Upper lobe of right lung (tissue), 1 donor: ENCODE results near the gene KLHL17. TPM values are rescaled to one million over a fixed set of nuclear protein-coding genes. Genes with fewer than 3 reads are reported as not detected.

Experiments used
- ATAC-seq: fragments of 200-7000 bp; cut with Tn5 transposase; one replicate; pipeline ENCODE4 v1.9.1; 2020; ENCODE audit warnings: mild to moderate bottlenecking, moderate library complexity
- DNase-seq: peaks from one replicate; pipeline ENCODE4 v3.0.0-alpha.2; 2020
- H3K27ac ChIP-seq: fragments of 200-600 bp; one replicate; pipeline ENCODE4 v1.8.0; 2022
- H3K27me3 ChIP-seq: fragments of 200-600 bp; one replicate; pipeline ENCODE4 v1.8.0; 2022; ENCODE audit warnings: mild to moderate bottlenecking
- H3K36me3 ChIP-seq: fragments of 200-600 bp; one replicate; pipeline ENCODE4 v1.8.0; 2022
- H3K4me1 ChIP-seq: fragments of 200-600 bp; one replicate; pipeline ENCODE4 v1.8.0; 2022
- H3K4me3 ChIP-seq: fragments of 200-600 bp; one replicate; pipeline ENCODE4 v1.8.0; 2022; ENCODE audit warnings: mild to moderate bottlenecking
- H3K9me3 ChIP-seq: fragments of 200-600 bp; one replicate; pipeline ENCODE4 v1.8.0; 2022
- intact Hi-C: fragments of 100-400 bp; cut with DNase I; formaldehyde crosslinking; loops from one replicate; pipeline ENCODE4 v1.11.0; 2022
- total RNA-seq: library from RNA; stranded (reverse); fragmentation: NEBNext Ultra II Directional; extraction: Animal tissue kit (Norgen Biotek cat#: 25700); gene quantifications from one replicate; pipeline ENCODE4 v1.2.1, GENCODE V29; 2021
- TF ChIP-seq, protein P1 (sequence below): fragments of 200-600 bp; IDR thresholded peaks from one replicate; pipeline ENCODE4 v1.8.0; 2022; ENCODE audit warnings: antibody characterized with exemption
- donor health status: DM: no; HTN: yes; CAD: no; lungs with severe emphysema.

KLHL17 gene
- total RNA-seq, 1 donor from 2014 or later = 17.0 TPM

DNA sequence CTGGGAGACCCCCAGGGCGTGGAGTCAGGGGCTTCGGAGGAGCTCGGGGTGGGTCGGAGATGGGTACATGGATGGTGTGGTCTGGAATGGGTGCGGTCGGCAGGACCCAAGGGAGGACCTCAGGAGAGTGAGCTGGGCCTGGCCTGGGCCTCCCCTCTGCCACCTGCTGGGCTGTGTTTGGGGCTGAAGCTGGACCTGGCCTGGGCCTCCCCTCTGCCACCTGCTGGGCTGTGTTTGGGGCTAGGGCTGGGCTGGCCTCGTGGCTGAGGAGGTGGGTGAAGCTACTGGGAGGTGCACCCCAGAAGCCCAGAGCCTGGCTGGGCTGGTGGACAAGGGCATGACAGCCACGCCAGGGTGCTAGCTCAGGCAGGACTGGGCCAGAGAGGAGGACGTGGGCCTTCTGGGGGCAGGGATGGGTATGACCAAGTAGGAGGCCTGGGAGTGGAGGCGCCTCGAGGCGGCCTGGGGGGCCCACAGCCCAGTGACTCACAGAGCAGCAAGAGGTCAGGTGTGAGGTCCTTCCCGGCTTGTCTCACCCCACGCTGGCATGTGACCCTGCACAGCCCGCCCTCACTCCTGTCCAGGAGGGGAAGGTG lies 22.2 kb upstream of the KLHL17 start:
- DNase-seq = no peak
- intact Hi-C loops = no loop called here
- peak; percentile 43 for ATAC-seq
- TF ChIP-seq, protein P1, sequence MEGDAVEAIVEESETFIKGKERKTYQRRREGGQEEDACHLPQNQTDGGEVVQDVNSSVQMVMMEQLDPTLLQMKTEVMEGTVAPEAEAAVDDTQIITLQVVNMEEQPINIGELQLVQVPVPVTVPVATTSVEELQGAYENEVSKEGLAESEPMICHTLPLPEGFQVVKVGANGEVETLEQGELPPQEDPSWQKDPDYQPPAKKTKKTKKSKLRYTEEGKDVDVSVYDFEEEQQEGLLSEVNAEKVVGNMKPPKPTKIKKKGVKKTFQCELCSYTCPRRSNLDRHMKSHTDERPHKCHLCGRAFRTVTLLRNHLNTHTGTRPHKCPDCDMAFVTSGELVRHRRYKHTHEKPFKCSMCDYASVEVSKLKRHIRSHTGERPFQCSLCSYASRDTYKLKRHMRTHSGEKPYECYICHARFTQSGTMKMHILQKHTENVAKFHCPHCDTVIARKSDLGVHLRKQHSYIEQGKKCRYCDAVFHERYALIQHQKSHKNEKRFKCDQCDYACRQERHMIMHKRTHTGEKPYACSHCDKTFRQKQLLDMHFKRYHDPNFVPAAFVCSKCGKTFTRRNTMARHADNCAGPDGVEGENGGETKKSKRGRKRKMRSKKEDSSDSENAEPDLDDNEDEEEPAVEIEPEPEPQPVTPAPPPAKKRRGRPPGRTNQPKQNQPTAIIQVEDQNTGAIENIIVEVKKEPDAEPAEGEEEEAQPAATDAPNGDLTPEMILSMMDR = peak; percentile 33
- H3K4me3 ChIP-seq = no peak overlapping the region
- no peaks in the 10 kb centered on the region for H3K36me3 ChIP-seq
- H3K27me3 ChIP-seq = peaks cover 77% of the 10 kb centered on the region
- H3K27ac ChIP-seq = no peak overlapping the region
- no peaks in the 10 kb centered on the region for H3K9me3 ChIP-seq
- H3K4me1 ChIP-seq = peaks cover 22% of the 10 kb centered on the region

DNA sequence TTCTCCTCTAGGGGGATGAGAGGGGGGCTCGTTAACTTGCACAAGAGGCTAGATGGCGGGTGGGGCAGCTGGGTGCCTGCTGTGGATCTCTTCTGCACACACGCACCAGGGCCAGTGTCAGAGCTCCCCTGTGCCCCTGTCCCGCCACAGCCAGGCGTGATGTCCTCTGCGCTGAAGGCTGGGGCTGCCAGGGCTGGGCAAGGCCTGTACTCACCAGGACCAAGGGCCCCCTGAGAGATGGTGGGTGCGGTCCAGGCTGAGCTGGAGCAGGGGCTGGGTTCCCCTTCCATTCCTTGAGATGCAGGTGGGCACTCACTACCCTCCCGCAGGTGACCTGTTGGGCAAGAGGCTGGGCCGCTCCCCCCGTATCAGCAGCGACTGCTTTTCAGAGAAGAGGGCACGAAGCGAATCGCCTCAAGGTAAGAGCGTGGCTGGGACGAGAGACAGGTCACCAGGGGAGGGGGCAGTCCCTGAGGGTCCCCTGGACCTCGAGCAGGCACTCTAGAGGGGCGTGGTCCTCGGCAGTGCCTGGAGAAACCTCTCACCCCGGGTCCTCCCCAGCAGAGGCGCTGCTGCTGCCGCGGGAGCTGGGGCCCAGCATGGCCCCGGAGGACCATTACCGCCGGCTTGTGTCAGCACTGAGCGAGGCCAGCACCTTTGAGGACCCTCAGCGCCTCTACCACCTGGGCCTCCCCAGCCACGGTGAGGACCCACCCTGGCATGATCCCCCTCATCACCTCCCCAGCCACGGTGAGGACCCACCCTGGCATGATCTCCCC lies 21.5 kb upstream of the KLHL17 start:
- TF ChIP-seq, protein P1 = no peak
- no peak for ATAC-seq
- H3K27me3 ChIP-seq = peaks cover 78% of the 10 kb centered on the region
- no peak overlapping the region for H3K4me3 ChIP-seq
- DNase-seq = no peak
- H3K9me3 ChIP-seq = no peaks in the 10 kb centered on the region
- intact Hi-C loops = no loop called here
- H3K27ac ChIP-seq = no peak overlapping the region
- peaks cover 22% of the 10 kb centered on the region for H3K4me1 ChIP-seq
- H3K36me3 ChIP-seq = no peaks in the 10 kb centered on the region

DNA sequence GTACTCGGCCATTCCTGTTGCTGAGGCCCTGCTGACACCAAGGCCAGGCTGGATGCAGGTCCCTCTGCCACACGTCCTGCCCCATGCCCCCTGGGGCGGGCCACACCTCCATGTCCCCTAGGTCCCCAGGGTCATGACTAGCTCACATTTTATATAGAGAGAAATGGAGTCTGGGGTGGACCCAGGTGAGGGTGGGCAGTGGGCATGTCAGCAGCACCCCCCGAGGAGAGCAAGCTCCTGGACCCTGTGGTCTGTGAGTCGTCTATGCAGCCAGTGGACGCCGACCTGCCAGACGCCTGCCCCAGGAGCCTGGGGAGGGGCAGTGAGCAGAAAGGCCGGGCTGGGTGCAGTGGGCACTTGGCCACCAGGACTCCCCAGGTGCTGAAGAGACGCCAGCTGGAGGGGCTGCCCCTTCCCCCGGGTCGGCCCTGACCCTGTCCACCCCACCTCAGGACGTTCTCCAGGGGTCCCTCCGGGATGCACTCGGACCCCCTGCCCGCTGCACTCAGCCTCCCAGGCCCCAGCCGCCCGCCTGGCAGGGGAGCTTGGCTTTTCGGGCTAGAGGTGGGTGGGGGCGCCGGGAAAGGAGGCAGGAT lies 20.8 kb upstream of the KLHL17 start:
- H3K36me3 ChIP-seq = no peaks in the 10 kb centered on the region
- intact Hi-C loops = no loop called here
- TF ChIP-seq, protein P1 = no peak
- H3K4me3 ChIP-seq = no peak overlapping the region
- H3K27ac ChIP-seq = no peak overlapping the region
- no peak for DNase-seq
- H3K9me3 ChIP-seq = no peaks in the 10 kb centered on the region
- ATAC-seq = no peak
- H3K4me1 ChIP-seq = peaks cover 22% of the 10 kb centered on the region
- peaks cover 78% of the 10 kb centered on the region for H3K27me3 ChIP-seq

DNA sequence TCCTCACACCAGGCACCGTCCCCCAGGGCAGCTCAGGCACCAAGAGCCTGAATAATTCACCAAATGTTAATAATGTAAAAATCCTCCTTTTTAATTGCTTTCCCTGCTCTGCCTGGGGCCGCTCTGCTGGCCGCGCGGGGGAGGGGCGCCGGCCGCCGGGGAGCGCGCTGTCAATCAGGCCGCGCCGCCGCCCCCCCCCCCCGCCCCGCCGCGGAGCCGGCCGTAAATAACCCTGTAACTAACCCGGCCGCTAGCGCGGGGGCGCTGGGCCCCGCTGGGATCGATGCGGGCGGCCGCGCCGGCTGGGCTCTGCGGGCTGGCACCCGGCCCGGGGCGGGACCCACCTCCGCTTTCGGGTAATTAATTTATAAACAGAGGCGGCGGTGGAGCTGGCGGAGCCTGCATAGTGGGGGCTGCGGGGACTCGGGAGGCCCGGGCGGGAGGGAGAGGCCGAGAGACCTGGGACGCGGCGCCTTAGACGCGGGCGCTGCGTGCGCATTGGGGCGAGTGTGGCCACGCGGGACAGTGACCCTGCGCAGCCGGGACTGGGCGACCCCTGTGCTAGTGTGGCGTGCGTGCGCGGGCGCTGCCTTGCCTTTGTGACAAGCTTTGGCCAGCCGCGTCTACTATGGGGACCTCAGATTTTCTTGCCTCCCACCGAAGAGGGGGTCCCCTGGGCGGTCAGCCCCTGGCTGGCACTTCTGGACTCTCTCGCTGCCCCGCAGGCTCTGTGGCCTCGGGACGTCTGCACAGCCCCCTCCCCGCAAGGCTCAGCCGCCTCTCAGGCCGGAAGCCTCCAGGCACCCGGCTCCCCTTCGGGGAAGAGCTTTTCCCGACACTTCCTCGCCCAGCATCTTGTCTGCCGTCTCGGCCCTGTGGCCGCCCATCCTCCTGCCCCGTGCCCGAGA lies 20.0 kb upstream of the KLHL17 start:
- H3K27ac ChIP-seq = peak overlapping the region; percentile 30
- intact Hi-C loops = no loop called here

More for the DNA sequence above, 20.0 kb upstream of the KLHL17 start:
- Histone ChIP-seq H3K4me3 (peak overlapping the region; percentile 36), H3K36me3 (peaks cover 5% of the 10 kb centered on the region), H3K9me3 (no peaks in the 10 kb centered on the region), H3K27me3 (peaks cover 73% of the 10 kb centered on the region), H3K4me1 (peaks cover 22% of the 10 kb centered on the region)
- TF ChIP-seq, protein P1 = no peak
- no peak for DNase-seq
- ATAC-seq = peak; percentile 3
